DND-41 (cell line): ENCODE measurements around the gene SMCO2.

Experiments used
- EZH2 ChIP-seq: IDR thresholded peaks from 3 replicates; pipeline ENCODE4 v1.6.1; 2012; ENCODE audit warnings: borderline replicate concordance, low read depth, mild to moderate bottlenecking, moderate library complexity, low read length, inconsistent platforms; ENCODE audit not compliant: severe bottlenecking
- TF ChIP-seq, protein P1 (sequence below): IDR thresholded peaks from 2 replicates; pipeline ENCODE4 v1.5.1; 2012; ENCODE audit warnings: borderline replicate concordance, low read length, moderate library complexity, mild to moderate bottlenecking; ENCODE audit not compliant: poor library complexity, severe bottlenecking; ENCODE audit errors: extremely low read depth

DNA sequence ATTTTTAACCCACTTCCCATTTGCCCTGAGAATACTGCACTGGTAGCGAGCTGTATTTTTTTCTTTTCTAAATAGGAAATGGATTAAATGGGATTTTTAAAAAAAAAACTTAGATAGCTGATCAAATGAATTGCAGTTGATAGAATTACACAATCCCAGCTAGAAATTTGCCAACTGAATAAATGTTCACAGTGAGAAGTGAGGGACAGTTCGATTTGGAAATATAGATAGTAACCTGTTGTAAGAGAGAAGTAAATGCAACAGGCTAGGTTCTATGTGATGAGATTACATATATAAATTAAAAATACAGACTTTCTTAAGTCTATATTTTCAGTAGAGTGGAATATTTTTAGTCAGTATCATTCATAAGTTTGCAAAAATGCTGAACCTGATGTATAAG, 48.1 kb upstream of the SMCO2 start:
- TF ChIP-seq, protein P1, sequence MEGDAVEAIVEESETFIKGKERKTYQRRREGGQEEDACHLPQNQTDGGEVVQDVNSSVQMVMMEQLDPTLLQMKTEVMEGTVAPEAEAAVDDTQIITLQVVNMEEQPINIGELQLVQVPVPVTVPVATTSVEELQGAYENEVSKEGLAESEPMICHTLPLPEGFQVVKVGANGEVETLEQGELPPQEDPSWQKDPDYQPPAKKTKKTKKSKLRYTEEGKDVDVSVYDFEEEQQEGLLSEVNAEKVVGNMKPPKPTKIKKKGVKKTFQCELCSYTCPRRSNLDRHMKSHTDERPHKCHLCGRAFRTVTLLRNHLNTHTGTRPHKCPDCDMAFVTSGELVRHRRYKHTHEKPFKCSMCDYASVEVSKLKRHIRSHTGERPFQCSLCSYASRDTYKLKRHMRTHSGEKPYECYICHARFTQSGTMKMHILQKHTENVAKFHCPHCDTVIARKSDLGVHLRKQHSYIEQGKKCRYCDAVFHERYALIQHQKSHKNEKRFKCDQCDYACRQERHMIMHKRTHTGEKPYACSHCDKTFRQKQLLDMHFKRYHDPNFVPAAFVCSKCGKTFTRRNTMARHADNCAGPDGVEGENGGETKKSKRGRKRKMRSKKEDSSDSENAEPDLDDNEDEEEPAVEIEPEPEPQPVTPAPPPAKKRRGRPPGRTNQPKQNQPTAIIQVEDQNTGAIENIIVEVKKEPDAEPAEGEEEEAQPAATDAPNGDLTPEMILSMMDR, result no peak
- no peak for TF ChIP-seq EZH2
